Hepatocyte (in vitro differentiated cells): ENCODE measurements around the gene CPED1.

ENCODE experiments used
- EZH2 ChIP-seq: fragments of 200-600 bp; sonication (generic); IDR thresholded peaks from 2 replicates; pipeline ENCODE4 v1.6.1; 2016; ENCODE audit warnings: antibody characterized with exemption, mild to moderate bottlenecking, borderline replicate concordance
- TF ChIP-seq, protein P1 (sequence below): fragments of 200-600 bp; sonication (generic); IDR thresholded peaks from 2 replicates; pipeline ENCODE4 v1.5.1; 2016; ENCODE audit warnings: antibody characterized with exemption, mild to moderate bottlenecking; ENCODE audit not compliant: poor library complexity

DNA sequence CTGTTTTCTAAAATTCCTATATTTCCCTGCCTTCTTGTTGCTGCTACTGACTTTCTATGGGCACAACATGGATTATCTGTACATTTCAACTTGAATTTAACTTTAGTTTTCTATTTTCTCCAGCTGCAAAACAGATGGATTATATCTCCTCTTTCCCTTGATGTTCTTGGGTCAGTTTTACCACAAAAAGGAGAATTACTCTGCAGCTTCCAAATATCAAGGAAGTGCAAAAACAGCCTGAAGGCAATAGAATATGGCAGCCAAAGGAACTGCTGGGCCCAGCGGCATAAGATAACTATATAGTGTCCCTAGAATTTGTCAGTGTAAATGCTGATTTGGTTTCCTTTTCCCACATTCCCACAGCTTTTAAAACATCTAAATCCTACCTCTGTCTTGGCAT, 29.1 kb downstream of the CPED1 start:
- TF ChIP-seq, protein P1, sequence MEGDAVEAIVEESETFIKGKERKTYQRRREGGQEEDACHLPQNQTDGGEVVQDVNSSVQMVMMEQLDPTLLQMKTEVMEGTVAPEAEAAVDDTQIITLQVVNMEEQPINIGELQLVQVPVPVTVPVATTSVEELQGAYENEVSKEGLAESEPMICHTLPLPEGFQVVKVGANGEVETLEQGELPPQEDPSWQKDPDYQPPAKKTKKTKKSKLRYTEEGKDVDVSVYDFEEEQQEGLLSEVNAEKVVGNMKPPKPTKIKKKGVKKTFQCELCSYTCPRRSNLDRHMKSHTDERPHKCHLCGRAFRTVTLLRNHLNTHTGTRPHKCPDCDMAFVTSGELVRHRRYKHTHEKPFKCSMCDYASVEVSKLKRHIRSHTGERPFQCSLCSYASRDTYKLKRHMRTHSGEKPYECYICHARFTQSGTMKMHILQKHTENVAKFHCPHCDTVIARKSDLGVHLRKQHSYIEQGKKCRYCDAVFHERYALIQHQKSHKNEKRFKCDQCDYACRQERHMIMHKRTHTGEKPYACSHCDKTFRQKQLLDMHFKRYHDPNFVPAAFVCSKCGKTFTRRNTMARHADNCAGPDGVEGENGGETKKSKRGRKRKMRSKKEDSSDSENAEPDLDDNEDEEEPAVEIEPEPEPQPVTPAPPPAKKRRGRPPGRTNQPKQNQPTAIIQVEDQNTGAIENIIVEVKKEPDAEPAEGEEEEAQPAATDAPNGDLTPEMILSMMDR = no peak
- TF ChIP-seq EZH2 = no peak
